ENCODE results near the gene AEBP1.
"Not testable (repeated sequence)": the region's sequence is repeated elsewhere in the genome, so short reads cannot be mapped to it uniquely, and the experiment has no call there.

Gene AEBP1

GRCh38 chr7:44120395-44120794, 16.2 kb downstream of the AEBP1 start:
- FAIRE-seq, result no peak

GRCh38 chr7:44121761-44122420, 17.7 kb downstream of the AEBP1 start:
- FAIRE-seq, result no peak

DNA sequence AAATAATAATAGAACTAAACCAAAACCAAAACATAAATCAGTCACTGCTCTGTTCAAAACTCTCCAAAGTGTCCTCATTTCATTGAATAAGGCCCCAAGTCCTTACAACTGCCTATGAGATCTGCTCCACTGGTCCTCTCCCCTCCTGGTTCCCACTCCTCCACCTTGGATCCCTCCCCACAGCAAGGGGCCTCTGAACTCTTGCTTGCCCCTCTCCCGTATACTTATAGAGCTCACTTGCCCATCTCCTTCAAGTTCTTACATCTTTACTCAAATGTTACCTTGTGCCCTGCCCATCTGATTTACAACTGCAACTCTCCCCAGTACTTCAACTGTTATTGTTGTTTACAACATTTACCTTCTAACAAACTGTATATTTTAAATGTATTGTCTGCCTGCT, 18.4 kb downstream of the AEBP1 start:
- FAIRE-seq, result no peak

DNA sequence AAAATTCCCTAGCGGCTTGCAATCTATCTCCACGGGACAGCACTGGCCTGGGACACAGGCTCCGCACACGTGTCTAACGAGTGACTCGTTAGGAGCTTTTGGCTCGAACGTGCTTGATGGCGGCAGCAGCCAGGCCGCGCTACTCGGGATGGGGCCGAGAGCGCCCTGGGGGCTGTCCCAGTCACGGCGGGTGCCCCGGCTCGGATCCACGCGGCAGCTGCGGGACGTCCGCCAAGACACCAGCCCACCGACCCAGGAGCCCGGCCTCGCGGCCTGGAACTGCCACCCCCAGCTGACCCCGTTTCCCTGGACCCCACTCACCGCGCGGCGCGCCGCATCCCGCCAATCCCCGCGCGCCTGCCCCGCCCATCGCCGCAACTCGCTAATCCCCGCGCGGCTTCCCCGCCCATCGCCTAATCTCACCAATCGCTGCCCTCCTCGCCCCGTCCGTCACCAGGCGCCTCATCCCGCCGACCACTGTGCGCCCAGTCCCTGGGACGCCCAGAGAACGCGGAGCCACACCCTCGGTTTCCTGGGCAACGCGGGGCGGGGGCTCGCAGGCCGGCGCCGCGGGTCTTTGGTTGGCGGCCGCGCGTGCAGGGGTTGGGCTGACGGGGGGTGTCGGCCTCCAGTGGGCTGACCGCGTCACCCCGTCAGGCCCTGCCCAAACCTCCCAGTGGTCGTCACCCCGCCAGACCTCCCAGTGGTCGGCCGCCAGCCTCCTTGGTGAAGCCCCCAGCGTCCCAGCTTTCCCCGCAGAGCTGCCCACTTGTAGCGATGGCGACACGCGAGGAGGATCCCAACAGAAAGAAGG, 19.3 kb downstream of the AEBP1 start, which contains the start of gene POLD2:
TSS of gene POLD2 (minus strand) at position 359 of the 814 bp plus-strand sequence. CDS start 1,495 bp downstream, outside the sequence.
- FAIRE-seq, result peak; percentile 63

DNA sequence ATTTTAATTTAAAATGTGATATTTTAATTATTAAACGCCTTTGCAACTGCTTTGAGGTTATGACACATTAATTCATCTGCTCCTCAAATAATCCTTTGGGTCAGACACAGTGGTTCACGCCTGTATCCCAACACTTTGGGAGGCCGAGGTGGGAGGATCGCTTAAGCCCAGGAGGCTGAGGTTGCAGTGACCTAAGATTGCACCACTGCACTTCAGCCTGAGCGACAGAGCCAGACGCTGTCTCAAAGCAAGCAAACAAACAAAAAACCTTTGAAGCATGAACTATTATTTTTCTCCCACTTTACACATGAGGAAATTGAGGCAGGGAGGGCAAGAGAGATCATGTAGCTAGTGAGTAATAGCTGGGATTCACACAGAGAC, 20.7 kb downstream of the AEBP1 start:
- FAIRE-seq, result no peak

- FAIRE-seq, result not testable (repeated sequence)
Observed at GRCh38 chr7:44126574-44126973, 22.4 kb downstream of the AEBP1 start.

DNA sequence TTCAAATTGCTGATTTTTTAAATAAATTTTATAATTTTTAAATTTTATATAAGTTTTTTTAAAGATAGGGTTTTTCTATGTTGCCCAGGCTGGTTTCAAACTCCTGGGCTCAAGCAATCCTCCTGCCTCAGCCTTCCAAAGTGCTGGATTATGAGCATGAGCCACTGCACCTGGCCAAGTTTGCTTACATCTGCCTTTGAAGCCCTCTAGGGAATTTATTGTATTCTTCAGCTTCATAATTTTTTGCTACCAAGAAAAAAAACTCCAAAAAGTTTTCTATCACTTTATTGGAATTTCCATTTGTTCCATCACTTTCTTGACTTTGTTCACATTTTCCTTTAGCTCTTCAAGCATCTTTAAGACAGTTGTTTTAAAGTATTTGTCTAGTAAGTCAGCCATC, 23.0 kb downstream of the AEBP1 start:
- FAIRE-seq, result no peak

DNA sequence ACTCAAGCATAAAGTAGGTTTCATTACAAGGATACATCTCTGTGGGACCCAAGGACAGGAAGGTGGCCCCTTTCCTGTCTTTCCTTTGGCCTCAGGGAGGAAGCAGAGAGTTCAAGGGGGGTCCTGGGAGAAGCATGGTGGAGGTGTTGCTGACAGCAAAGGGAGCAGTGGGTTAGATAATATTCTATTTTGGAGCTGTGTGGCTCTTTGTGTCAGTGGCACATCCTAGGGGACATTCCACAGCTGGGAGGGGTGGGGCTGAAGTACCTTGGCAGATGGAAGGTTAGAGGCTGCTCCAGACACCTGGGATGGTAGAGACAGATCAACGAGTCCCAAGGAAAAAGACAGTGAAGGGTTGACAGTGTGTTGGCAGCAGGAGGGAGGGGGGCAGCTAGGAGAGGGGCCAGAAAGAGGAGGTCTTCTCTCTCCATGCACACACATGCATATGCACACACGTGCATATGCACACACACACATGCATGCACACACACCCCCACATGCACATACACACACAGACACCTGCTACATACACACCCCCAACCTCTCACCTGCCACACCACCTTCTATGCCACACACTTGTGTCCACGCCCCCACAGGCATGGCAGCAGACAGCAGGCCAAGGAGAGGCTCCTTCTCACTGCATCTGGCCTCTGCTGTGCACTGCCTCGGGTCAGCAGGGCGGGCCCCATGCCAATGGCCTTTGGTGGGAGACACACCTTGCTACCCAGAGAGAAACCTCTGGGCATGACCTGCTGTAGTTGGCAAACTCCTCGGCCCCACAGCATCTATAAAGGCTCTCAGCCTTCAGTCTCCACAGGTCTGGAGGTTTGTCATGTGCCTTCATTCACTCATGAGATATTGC, 24.8 kb downstream of the AEBP1 start:
- FAIRE-seq, result no peak

- FAIRE-seq, result no peak
Observed at GRCh38 chr7:44131173-44132029, 27.3 kb downstream of the AEBP1 start.

GRCh38 chr7:44132039-44132438, 27.9 kb downstream of the AEBP1 start:
- FAIRE-seq, result no peak

- no peak for FAIRE-seq
Observed at GRCh38 chr7:44133295-44133694, 29.1 kb downstream of the AEBP1 start.

- no peak for FAIRE-seq
Observed at GRCh38 chr7:44134943-44135628, 30.9 kb downstream of the AEBP1 start.

DNA sequence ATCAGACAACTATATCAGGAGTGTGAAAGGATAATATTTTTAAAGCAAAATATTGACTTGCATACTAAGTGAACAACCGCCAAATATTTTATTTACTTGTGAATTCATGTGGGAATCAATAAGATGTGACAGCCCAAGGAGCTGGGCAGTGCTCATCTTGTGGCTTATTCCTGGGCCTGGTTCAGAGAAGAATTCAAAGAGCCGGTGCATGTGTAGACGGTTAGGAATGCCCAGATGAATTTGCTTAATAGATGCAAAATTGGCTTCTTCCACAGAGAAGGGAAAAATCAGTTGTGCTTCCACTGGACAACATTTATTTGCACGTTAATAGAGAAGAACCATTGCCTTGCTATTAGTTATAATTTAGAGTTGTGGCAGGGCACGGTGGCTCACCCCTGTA, 32.6 kb downstream of the AEBP1 start:
- no peak for FAIRE-seq

- no peak for FAIRE-seq
Observed at GRCh38 chr7:44138698-44139097, 34.6 kb downstream of the AEBP1 start.

DNA sequence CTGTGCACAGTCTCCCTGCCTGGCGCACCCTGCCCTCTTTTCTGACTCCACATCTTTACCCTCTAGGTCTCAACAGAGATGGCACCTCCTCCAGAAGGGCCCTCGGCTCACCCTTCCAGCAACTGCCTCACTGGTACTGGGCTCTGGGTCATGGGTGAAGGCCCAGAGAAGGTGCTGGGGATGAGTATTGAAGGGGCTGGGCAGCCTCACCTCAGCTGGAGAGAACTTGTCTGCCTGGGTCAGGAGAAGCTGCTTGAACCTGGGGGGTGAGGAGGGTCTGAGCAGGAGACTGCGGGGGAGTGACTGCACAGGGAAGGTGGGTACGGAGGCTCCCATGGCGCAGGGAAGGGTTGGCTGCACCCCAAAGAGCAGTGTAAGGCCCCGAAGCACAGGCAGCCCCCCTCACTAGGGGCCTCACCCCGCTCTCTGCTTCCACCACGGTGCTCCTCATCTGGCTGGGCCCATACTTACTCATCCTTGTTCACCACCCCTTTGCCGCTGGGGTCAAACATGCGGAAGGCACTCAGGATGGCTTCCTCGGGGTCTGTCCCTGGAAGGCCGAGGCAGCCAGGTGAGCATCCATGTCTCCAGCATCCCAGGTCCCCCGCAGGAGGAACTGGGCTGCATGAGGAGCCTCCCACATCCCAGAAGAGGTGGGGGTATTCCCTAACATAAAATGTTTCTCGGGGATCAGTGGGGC, 35.3 kb downstream of the AEBP1 start:
- FAIRE-seq, result no peak

DNA sequence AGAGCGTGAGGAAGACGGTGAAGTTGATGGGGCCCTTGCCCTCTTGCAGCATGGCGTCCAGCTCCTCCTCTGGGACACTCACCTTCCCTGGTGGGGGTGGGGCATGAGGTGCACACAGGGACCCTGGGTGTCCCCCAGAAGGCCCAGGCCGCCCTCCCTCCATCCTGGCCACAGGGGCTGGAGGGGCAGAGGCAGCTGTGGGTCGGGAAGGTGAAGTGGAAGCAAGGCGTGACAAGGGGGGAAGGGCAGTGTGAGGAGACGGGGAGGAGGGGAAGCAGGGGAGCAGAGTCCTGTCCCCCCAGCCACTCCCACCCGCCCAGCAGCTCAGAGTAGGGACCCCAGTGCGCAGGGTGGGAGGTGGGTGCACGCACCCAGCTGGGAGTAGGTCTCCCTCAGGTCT, 36.2 kb downstream of the AEBP1 start:
- FAIRE-seq, result no peak

DNA sequence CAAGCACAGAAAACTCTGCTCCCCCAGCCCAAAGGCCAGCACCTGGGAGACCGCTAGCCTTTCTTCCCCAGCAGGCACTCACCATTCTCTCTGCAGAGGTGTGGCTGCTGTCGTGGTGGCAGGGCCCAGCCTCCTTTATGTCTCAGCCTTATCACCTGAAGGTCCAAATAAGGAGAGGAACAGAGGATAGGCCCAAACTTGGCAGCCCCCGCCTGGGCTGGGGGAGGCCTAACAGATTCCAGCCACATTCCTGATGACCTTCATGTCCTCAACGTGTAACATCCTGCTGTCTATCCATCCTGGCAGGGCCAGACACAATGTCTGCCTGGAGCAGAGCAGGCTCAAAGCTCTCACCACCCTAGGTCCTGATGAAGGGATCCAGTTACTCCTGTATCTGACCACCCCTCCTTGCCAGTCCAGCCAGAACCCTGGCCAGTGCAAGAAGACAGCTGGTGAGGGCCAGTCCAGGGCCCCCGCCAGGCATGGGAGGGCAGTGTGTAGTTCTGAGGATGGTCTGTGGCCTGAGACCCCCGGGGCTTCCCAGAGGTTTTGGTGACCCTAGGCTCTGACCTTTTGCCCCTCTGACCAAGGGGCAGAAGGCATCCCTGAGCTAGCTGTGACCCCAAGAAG, 37.2 kb downstream of the AEBP1 start, which contains the start of gene MYL7:
TSS of gene MYL7 (minus strand) at position 112 of the 630 bp plus-strand sequence. CDS start at position 85, 27 bp downstream.
- no peak for FAIRE-seq

DNA sequence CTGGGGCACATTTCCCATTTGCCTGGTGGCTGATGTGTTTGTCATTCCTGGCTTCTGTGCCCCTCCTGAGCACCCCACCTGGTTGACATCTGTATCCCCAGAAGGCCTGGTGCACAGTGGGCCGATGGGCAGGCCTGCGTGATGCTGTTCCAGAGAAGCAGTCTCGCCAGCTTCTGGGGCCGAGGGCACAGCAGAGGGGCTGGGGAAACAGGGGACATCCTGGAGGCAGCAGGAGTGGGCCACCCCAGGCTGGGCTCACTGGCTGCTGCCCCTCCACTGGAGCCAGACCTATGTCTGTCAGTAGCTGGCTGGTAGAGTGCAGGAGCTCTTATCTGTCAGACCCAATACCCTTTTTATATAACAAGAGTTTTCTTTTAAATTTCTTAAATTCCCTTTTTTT, 37.9 kb downstream of the AEBP1 start:
- FAIRE-seq, result no peak

GRCh38 chr7:44143646-44144250, 39.6 kb downstream of the AEBP1 start:
- FAIRE-seq, result no peak

DNA sequence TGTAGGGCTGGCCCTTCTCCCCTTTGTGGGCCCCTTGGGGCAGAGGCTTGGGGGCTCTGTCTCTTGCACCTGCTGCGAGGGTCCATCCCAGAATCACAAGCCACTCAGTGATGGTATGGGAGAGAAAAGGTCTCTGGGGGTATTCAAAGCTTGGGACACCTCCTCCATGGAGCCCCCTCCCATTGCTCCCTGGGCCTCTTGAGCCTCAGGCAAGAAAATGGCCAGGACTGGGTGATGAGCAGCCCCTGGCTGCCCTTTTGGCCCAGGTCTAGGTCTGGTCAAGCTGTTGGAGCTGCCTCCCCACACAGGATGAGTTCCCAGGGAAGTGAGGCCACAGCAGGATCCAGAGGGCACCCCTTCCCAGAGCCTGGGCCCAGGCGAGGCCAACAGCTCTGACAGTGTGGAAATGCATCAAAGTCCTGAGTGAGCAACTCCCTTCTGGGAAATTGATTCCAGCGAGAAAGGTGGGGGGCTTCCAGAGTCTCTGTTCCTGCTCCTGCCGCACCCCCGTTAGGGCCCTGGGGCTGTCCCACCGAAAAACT, 40.4 kb downstream of the AEBP1 start:
- FAIRE-seq, result no peak

All from endometrium (tissue), 2 donors.